Astrocyte (in vitro differentiated cells and primary cell): Measurements from ENCODE around the gene FAM20B. TPM values are rescaled to one million over a fixed set of nuclear protein-coding genes. Genes with fewer than 3 reads are reported as not detected.
A peak's percentile ranks its signal among the peaks of the same experiment; 100 is the strongest.

Experiments
- DNase-seq: peaks from one replicate; pipeline ENCODE4 v3.0.0-alpha.2; 2010; ENCODE audit warnings: low read depth
- FAIRE-seq: peaks from 2 replicates; lab custom pipeline; 2011; peaks lifted over from hg19 to GRCh38; lab: Jason Lieb, UNC
- H2AFZ ChIP-seq: 2 replicates; pipeline ENCODE4 v1.6.0; 2012; ENCODE audit warnings: low read depth, low read length, inconsistent platforms
- H3K27ac ChIP-seq: 2 replicates; pipeline ENCODE4 v1.5.1; 2011; ENCODE audit warnings: low read depth, low read length, inconsistent platforms
- H3K27me3 ChIP-seq: 2 replicates; pipeline ENCODE4 v1.6.0; 2011; ENCODE audit warnings: low read length, inconsistent platforms; ENCODE audit not compliant: insufficient read depth
- H3K36me3 ChIP-seq: 2 replicates; pipeline ENCODE4 v1.5.1; 2011; ENCODE audit warnings: low read length, inconsistent platforms; ENCODE audit not compliant: insufficient read depth
- H3K4me1 ChIP-seq: 2 replicates; pipeline ENCODE4 v1.5.1; 2011; ENCODE audit warnings: low read length, inconsistent platforms; ENCODE audit not compliant: insufficient read depth
- H3K4me2 ChIP-seq: 2 replicates; pipeline ENCODE4 v1.6.0; 2012; ENCODE audit warnings: low read length, inconsistent platforms
- H3K4me3 ChIP-seq: 2 replicates; pipeline ENCODE4 v1.5.1; 2011; ENCODE audit warnings: low read depth, mild to moderate bottlenecking, low read length, inconsistent platforms; ENCODE audit not compliant: insufficient read depth
- H3K79me2 ChIP-seq: 2 replicates; pipeline ENCODE4 v1.6.0; 2012; ENCODE audit warnings: mild to moderate bottlenecking, low read length, inconsistent platforms; ENCODE audit not compliant: insufficient read depth
- H3K9ac ChIP-seq: 2 replicates; pipeline ENCODE4 v1.6.0; 2012; ENCODE audit warnings: mild to moderate bottlenecking, low read length, inconsistent platforms
- H3K9me3 ChIP-seq: 2 replicates; pipeline ENCODE4 v1.5.1; 2012; ENCODE audit warnings: low read depth, mild to moderate bottlenecking, low read length, inconsistent platforms; ENCODE audit not compliant: insufficient read depth
- H4K20me1 ChIP-seq: 2 replicates; pipeline ENCODE4 v1.6.0; 2012; ENCODE audit warnings: low read length, inconsistent platforms; ENCODE audit not compliant: insufficient read depth
- H3K27ac Mint-ChIP-seq: one replicate; pipeline ENCODE4 v1.8.0; 2021; ENCODE audit warnings: mild to moderate bottlenecking, mixed read lengths; ENCODE audit not compliant: unreplicated experiment
- H3K27me3 Mint-ChIP-seq: one replicate; pipeline ENCODE4 v1.8.0; 2021; ENCODE audit warnings: low read depth, mixed read lengths; ENCODE audit not compliant: unreplicated experiment
- H3K36me3 Mint-ChIP-seq: one replicate; pipeline ENCODE4 v1.8.0; 2021; ENCODE audit warnings: low read depth, mixed read lengths; ENCODE audit not compliant: unreplicated experiment
- H3K4me1 Mint-ChIP-seq: one replicate; pipeline ENCODE4 v1.8.0; 2021; ENCODE audit warnings: low read depth, mixed read lengths; ENCODE audit not compliant: unreplicated experiment
- H3K4me3 Mint-ChIP-seq: one replicate; pipeline ENCODE4 v1.8.0; 2021; ENCODE audit warnings: mild to moderate bottlenecking, moderate library complexity, mixed read lengths; ENCODE audit not compliant: unreplicated experiment
- H3K9me3 Mint-ChIP-seq: one replicate; pipeline ENCODE4 v1.8.0; 2021; ENCODE audit warnings: mild to moderate bottlenecking, mixed read lengths; ENCODE audit not compliant: unreplicated experiment
- CTCF ChIP-seq: IDR thresholded peaks from 2 replicates; pipeline ENCODE4 v1.5.1; 2011; ENCODE audit warnings: low read depth, mild to moderate bottlenecking, inconsistent platforms, low read length, moderate library complexity; ENCODE audit not compliant: insufficient read depth
- EZH2 ChIP-seq: IDR thresholded peaks from 2 replicates; pipeline ENCODE4 v1.6.1; 2012; ENCODE audit warnings: mild to moderate bottlenecking, low read length, inconsistent platforms; ENCODE audit not compliant: insufficient read depth
- total RNA-seq: library from RNA; stranded (reverse); gene quantifications from 2 replicates; pipeline ENCODE4 v1.2.1, GENCODE V29; 2021

FAM20B gene
- total RNA-seq, 1 donor from 2014 or later: 34.0 TPM

GRCh38 chr1:179021873-179022272 lies 3.8 kb upstream of the FAM20B start:
- peaks cover 8% of the 10 kb centered on the region for H3K79me2 ChIP-seq
- Mint-ChIP-seq H3K9me3 (no peaks in the 10 kb centered on the region), H3K27me3 (peaks cover 5% of the 10 kb centered on the region), H3K4me1 (peaks cover 11% of the 10 kb centered on the region), H3K36me3 (no peaks in the 10 kb centered on the region), H3K27ac (no peak overlapping the region), H3K4me3 (no peak overlapping the region)
- no peak overlapping the region for H3K27ac ChIP-seq
- no peaks in the 10 kb centered on the region for H4K20me1 ChIP-seq
- no peak overlapping the region for H3K9ac ChIP-seq
- no peak overlapping the region for H3K4me3 ChIP-seq
- H3K36me3 ChIP-seq: no peaks in the 10 kb centered on the region
- FAIRE-seq (no peak), DNase-seq (no peak)
- H3K9me3 ChIP-seq: no peaks in the 10 kb centered on the region
- H2AFZ ChIP-seq: peak overlapping the region; percentile 40
- H3K4me2 ChIP-seq: peak overlapping the region; percentile 49
- peaks cover 3% of the 10 kb centered on the region for H3K27me3 ChIP-seq
- H3K4me1 ChIP-seq: peaks cover 7% of the 10 kb centered on the region
- no peak for TF ChIP-seq CTCF
- TF ChIP-seq EZH2: no peak

GRCh38 chr1:179023946-179024650 lies 1.6 kb upstream of the FAM20B start:
- Mint-ChIP-seq H3K4me1 (peaks cover 9% of the 10 kb centered on the region), H3K4me3 (peak overlapping the region; percentile 91), H3K27me3 (peaks cover 5% of the 10 kb centered on the region), H3K36me3 (no peaks in the 10 kb centered on the region), H3K9me3 (no peaks in the 10 kb centered on the region), H3K27ac (peak overlapping the region; percentile 36)
- H3K4me3 ChIP-seq: no peak overlapping the region
- peaks cover 7% of the 10 kb centered on the region for H4K20me1 ChIP-seq
- no peak overlapping the region for H3K4me2 ChIP-seq
- no peak for TF ChIP-seq CTCF
- no peak for TF ChIP-seq EZH2
- H2AFZ ChIP-seq: no peak overlapping the region
- no peak overlapping the region for H3K9ac ChIP-seq
- DNase-seq (no peak), FAIRE-seq (no peak)
- no peaks in the 10 kb centered on the region for H3K9me3 ChIP-seq
- peaks cover 29% of the 10 kb centered on the region for H3K79me2 ChIP-seq
- no peaks in the 10 kb centered on the region for H3K36me3 ChIP-seq
- peaks cover 3% of the 10 kb centered on the region for H3K27me3 ChIP-seq
- peaks cover 5% of the 10 kb centered on the region for H3K4me1 ChIP-seq
- no peak overlapping the region for H3K27ac ChIP-seq
